Gastrocnemius medialis (tissue), 4 donors: ENCODE results near the gene ANO9.
A peak's percentile ranks its signal among the peaks of the same experiment; 100 is the strongest.

Experiments
- CTCF ChIP-seq, 5 experiments: fragments of 450-650 bp in 3 of 5; fragments of 200-600 bp in 2 of 5; sonication (generic) in 2 of 5; IDR thresholded peaks in 4 of 5; conservative IDR thresholded peaks in 1 of 5; 1 replicate in 4 of 5; 2 replicates in 1 of 5; pipeline ENCODE4 v1.5.1; 2016 to 2019; ENCODE audit warnings: antibody characterized with exemption in 5 of 5, mild to moderate bottlenecking in 3 of 5, moderate library complexity in 3 of 5
- POLR2A ChIP-seq, 2 donors: fragments of 450-650 bp; IDR thresholded peaks; one replicate each; pipeline ENCODE4 v1.6.1; 2017; ENCODE audit warnings: antibody characterized with exemption in 2 of 2, mild to moderate bottlenecking in 2 of 2, moderate library complexity in 2 of 2

DNA sequence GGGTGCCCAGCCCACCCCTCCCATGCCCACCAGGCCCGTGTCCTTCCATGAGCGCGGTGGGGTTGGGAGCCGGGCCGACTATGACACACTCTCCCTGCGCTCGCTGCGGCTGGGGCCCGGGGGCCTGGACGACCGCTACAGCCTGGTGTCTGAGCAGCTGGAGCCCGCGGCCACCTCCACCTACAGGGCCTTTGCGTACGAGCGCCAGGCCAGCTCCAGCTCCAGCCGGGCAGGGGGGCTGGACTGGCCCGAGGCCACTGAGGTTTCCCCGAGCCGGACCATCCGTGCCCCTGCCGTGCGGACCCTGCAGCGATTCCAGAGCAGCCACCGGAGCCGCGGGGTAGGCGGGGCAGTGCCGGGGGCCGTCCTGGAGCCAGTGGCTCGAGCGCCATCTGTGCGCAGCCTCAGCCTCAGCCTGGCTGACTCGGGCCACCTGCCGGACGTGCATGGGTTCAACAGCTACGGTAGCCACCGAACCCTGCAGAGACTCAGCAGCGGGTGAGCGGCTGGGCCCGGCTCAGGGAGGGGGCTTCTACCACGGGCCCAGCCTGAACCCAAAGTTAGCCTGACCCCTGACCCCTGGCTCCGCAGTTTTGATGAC, 44.8 kb downstream of the ANO9 start:
- peak in 4 of 5 experiments; percentile 20 to 49 (median 32) for TF ChIP-seq CTCF (IDR thresholded peaks at IDR 0.05 in 4 of 5, conservative IDR thresholded peaks at IDR 0.05 in 1 of 5)
- TF ChIP-seq POLR2A (IDR thresholded peaks at IDR 0.05), result no peak
